Skin of body (tissue), 2 donors: Measurements from ENCODE around the gene MT1F. TPM values are rescaled to one million over a fixed set of nuclear protein-coding genes. Genes with fewer than 3 reads are reported as not detected.
A peak's percentile ranks its signal among the peaks of the same experiment; 100 is the strongest.

Experiments
- DNase-seq: peaks from one replicate; lab custom pipeline; 2025; lab: John Stamatoyannopoulos, UW
- total RNA-seq: library from RNA; depleted of rRNA; stranded (reverse); fragments of >200 nt; gene quantifications from one replicate; pipeline ENCODE4 v1.2.3, GENCODE V29; 2014

Gene MT1F
- total RNA-seq, 1 donor from 2014 or later, result 0.49 TPM

- peak; percentile 63 for DNase-seq
Measured at GRCh38 chr16:56625943-56626654, 31.7 kb upstream of the MT1F start.

GRCh38 chr16:56626685-56627084 is 31.1 kb upstream of the MT1F start:
- no peak for DNase-seq

GRCh38 chr16:56628486-56629350 is 29.0 kb upstream of the MT1F start:
- DNase-seq, result no peak

DNA sequence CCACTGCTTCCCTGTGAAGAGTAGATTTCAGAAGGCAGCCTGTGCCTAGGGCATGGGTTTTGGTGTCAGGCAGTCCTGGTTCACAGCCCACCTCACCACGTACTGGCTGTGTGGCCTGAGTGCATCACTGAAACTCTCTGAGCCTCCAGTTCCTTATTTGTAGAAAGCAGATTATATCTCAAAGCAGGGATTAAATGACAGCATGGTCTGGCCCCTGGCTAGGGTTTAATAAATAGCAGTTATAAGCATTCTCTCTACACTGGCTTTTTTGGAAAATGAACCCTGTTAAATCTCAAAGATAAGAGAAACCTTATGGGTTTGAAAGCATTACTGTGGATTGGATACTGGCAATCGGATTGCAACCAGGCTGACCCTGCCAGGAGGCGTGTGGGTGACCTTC is 28.2 kb upstream of the MT1F start:
- DNase-seq, result no peak

DNA sequence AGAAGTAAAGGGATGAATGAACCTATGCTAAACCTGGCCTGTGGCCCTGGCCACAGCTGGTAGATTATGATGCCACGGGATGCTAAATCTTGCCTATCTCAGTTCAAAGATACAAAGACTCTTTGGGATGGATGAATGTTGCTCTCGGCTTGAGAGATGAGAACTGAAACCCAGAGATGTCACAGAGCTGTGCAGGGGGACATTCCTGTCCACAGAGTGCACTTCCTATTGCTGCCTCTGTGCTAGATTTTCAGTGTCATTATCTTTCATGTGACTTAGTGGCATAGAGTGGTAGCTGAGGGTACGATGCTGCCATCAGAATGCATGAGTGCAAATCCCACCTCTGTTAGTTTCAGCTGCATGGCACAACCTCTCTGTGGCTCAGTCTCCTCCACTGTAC is 27.6 kb upstream of the MT1F start:
- DNase-seq, result no peak

- DNase-seq, result no peak
Measured at GRCh38 chr16:56631197-56631596, 26.6 kb upstream of the MT1F start.

- no peak for DNase-seq
Measured at GRCh38 chr16:56631832-56632155, 26.0 kb upstream of the MT1F start.

- DNase-seq, result peak; percentile 17
Measured at GRCh38 chr16:56632156-56632847, 25.5 kb upstream of the MT1F start, which contains the start of gene MT1M. TSS of gene MT1M (plus strand) at chr16:56632659. CDS start at chr16:56632732, 73 bp downstream.

- DNase-seq, result no peak
Measured at GRCh38 chr16:56632848-56633365, 24.9 kb upstream of the MT1F start.

DNA sequence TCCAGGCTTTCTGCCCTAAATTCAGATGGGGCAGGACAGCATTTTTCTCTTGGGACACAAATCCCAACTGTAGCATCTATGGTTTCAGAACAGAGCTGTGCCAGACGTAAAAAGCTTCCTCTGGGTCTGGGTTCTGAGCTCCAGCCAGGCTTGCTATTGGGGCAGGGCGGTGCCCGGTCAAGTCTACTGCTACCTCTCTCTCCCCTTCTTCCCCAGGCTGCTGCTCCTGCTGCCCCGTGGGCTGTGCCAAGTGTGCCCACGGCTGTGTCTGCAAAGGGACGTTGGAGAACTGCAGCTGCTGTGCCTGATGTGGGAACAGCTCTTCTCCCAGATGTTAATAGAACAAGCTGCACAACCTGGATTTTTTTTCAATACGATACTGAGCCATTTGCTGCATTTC is 24.2 kb upstream of the MT1F start:
- DNase-seq, result no peak

DNA sequence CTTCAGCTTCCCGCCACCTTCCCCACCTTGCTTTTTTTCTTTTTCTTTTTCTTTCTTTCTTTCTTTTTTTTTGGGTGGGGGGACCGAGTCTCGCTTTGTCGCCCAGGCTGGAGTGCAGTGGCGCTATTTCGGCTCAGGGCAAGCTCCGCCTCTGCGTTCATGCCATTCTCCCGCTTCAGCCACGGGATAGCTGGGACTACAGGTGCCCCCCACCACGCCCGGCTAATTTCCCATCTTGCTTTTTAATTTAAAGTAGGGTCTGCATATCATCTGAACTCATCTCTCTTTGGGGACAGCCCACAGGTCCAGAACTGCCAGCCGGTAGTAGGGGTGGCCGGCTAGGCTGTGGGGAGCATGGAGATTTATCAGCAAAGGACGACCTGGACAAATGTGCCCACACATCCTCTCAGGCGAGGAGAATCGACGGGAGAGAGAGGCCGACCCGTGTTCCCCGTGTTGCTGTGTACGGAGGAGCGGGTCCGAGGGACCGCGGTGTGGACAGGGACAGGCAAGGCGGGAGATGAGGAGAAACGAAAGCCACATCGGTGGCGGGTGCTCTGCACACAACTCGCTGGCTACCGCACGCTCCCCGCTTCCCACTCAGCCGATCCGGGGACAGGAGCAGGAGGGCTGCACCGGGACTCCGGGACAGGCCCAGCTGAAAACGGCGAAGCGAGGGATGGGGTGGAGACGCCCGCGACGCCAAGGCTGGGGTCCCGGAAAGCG is 22.9 kb upstream of the MT1F start:
- DNase-seq, result no peak

- no peak for DNase-seq
Measured at GRCh38 chr16:56635441-56635967, 22.3 kb upstream of the MT1F start.

GRCh38 chr16:56636616-56637413 is 20.9 kb upstream of the MT1F start:
- DNase-seq, result no peak

GRCh38 chr16:56637814-56638750 is 19.7 kb upstream of the MT1F start, which contains the start of gene MT1A:
TSS of gene MT1A (plus strand) at chr16:56638666. CDS start at chr16:56638739, 73 bp downstream.
- no peak for DNase-seq

GRCh38 chr16:56639045-56639444 is 18.7 kb upstream of the MT1F start:
- no peak for DNase-seq

- no peak for DNase-seq
Measured at GRCh38 chr16:56640076-56640475, 17.7 kb upstream of the MT1F start.

- no peak for DNase-seq
Measured at GRCh38 chr16:56641166-56641565, 16.6 kb upstream of the MT1F start.

DNA sequence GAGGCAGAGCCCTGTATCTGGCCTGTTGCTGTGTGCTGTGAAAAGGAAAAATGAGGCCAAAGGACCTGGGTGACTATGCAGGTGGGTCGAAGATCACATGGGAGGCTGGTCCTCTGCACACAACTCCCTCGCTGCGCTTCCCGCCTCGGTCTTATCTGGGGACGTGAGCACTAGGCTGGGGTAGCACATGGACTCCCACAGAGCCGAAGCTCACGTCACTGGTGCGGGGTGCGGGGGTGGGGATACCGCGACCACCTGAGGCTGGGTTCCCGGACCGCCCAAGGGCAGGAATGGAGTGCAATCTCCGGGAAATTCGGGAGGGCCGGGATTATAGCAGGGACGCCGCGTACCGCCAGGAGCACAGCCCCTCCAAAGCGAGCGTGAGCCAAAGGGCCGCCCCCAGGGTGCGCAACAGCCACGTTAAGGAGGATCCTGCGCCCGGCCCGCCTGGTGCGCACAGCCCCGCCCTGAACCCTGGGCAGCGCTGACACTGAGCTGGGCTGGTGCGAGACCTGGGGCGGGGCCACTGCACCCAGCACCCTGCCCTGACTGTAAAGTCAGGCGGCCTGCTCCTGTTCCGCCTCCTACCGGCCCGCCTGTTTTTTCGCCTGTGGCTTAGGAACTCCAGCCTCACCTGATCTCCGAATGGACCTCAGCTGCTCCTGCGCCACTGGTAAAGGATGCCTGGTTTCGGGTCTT is 14.5 kb upstream of the MT1F start:
- DNase-seq, result no peak
